Heart left ventricle (tissue), 13 donors: ENCODE data around the gene CHST6.

Experiments used
- CTCF ChIP-seq, 12 donors: fragments of 200-600 bp; sonication (generic) in 4 of 12; IDR thresholded peaks; one replicate each; pipeline versions ENCODE4 v1.5.0 to v1.8.0; 2018 to 2022; ENCODE audit warnings: antibody characterized with exemption in 12 of 12, mild to moderate bottlenecking in 5 of 12
- POLR2A ChIP-seq, 2 donors: fragments of 450-650 bp; IDR thresholded peaks; one replicate each; pipeline ENCODE4 v1.6.1; 2017; ENCODE audit warnings: antibody characterized with exemption in 2 of 2, mild to moderate bottlenecking in 2 of 2, moderate library complexity in 2 of 2
- donor health status: ischemic (EF 13 %, LVEDD 7.1; RV severe dilation, severe dysfunction).
- donor health status: DM: no; HTN: yes; CAD: no.
- donor health status: DM: no; HTN: no; CAD: no.
- donor health status: ischemic (EF 25% LVEDD 6.9; RV normal size, moderate dysfunction).
- donor health status: ischemic (EF 25% LVEDD 5.7; RV mildly dilated, moderate dysfunction).
- donor health status: ischemic (EF 35%, LVEDD 5.7; RV mildly dilated, moderate dysfunction).
- donor health status: nonischemic (EF 11% LVEDD 7.7; RV severe dilation, severe dysfunction).
- donor health status: DM: yes; HTN: yes; CAD: no.
- donor health status: PGD.
- donor health status: ischemic (EF 29% LVEDD 5.4; RV normal size, mild dysfunction).
- donor health status: nonischemic (EF 23%, LVEDD 6.1; RV moderate dilation, normal function).

DNA sequence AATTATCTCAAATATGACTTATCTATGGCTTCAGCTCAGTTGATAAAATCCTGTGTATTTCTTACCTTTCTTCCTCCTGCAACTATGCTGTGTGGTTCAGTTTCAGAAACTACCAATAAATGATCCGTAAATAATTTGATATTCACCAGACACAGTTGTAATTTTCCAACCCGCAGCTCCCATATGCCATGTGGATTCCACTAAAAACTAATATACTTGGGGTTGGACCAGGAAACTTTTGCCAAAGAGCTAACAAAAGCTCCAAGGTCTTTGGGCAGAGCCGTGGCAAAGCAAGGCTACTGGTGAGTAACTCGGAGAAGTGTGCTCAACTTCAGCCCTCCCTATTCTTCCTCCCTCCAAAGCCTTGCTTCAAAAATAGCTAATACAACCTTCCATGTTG, 2.3 kb upstream of the CHST6 start:
- no peak for TF ChIP-seq CTCF (IDR thresholded peaks at IDR 0.05)
- TF ChIP-seq POLR2A (IDR thresholded peaks at IDR 0.05), result no peak
